A549 (cell line): ENCODE data around the gene WNT6. TPM values are rescaled to one million over a fixed set of nuclear protein-coding genes. Genes with fewer than 3 reads are reported as not detected.

Experiments used
- ATAC-seq, 2 experiments: fragments of 200-7000 bp in 1 of 2; fragments of >200 bp in 1 of 2; cut with Nextera tagmentation in 1 of 2; cut with Tn5 transposase in 1 of 2; 3 replicates each; pipeline versions ENCODE4 v1.8.0 to v1.9.1; 2018 to 2020; ENCODE audit warnings: mild to moderate bottlenecking in 1 of 2, moderate library complexity in 1 of 2
- CTCF ChIA-PET: fragments of 300-600 bp; sonication (Branson Sonifier 250); formaldehyde crosslinking; extraction: SDS; loops from one replicate; lab custom pipeline; 2021; ENCODE audit warnings: antibody characterized with exemption, inconsistent platforms; lab: Yijun Ruan, JAX
- POLR2A ChIA-PET: fragments of 350-600 bp; formaldehyde crosslinking; extraction: SDS; loops from one replicate; lab custom pipeline; 2021; ENCODE audit warnings: antibody characterized with exemption, inconsistent platforms; lab: Yijun Ruan, JAX
- DNase-seq, 2 experiments: peaks; one replicate each; pipeline versions ENCODE4 v3.0.0 to v3.0.0-alpha.2; 2011 to 2016; ENCODE audit warnings: low read depth in 1 of 2, low spot score in 1 of 2
- FAIRE-seq: peaks from 2 replicates; lab custom pipeline; 2011; peaks lifted over from hg19 to GRCh38; lab: Jason Lieb, UNC
- H3K27ac ChIP-seq, 2 experiments: fragments of >200 bp; sonication (Bioruptor Twin); formaldehyde crosslinking; 3 replicates each; pipeline ENCODE4 v1.5.1; 2016 to 2017
- H3K4me1 ChIP-seq: fragments of >200 bp; sonication (Bioruptor Twin); formaldehyde crosslinking; 3 replicates; pipeline ENCODE4 v1.6.1; 2016
- H3K4me2 ChIP-seq: fragments of >200 bp; sonication (Bioruptor Twin); formaldehyde crosslinking; 3 replicates; pipeline ENCODE4 v1.6.1; 2016
- H3K4me3 ChIP-seq: fragments of >200 bp; sonication (Bioruptor Twin); formaldehyde crosslinking; 3 replicates; pipeline ENCODE4 v1.5.1; 2016
- H3K9me3 ChIP-seq: fragments of >200 bp; sonication (Bioruptor Twin); formaldehyde crosslinking; 3 replicates; pipeline ENCODE4 v1.6.1; 2016
- ATOH8 ChIP-seq: fragments of 250-450 bp; sonication (Bioruptor Pico); IDR thresholded peaks from 2 replicates; pipeline ENCODE4 v1.5.0; 2020; ENCODE audit warnings: low read depth, mild to moderate bottlenecking, moderate library complexity
- CBX2 ChIP-seq: fragments of 200-600 bp; sonication (generic); IDR thresholded peaks from 2 replicates; pipeline ENCODE4 v1.6.1; 2016; ENCODE audit warnings: low read depth, mild to moderate bottlenecking, borderline replicate concordance
- CBX8 ChIP-seq: fragments of 200-600 bp; sonication (generic); IDR thresholded peaks from 2 replicates; pipeline ENCODE4 v1.6.1; 2016
- CHD4 ChIP-seq: fragments of 200-600 bp; sonication (generic); IDR thresholded peaks from 2 replicates; pipeline ENCODE4 v1.6.1; 2016; ENCODE audit warnings: antibody characterized with exemption, mild to moderate bottlenecking, borderline replicate concordance
- CTCF ChIP-seq: fragments of >200 bp; sonication (Bioruptor Twin); formaldehyde crosslinking; IDR thresholded peaks from 3 replicates; pipeline ENCODE4 v1.5.1; 2016
- EHF ChIP-seq: fragments of 250-450 bp; sonication (Bioruptor Pico); IDR thresholded peaks from 2 replicates; pipeline ENCODE4 v1.5.0; 2020; ENCODE audit warnings: mild to moderate bottlenecking
- ELK1 ChIP-seq: fragments of 150-350 bp; IDR thresholded peaks from 2 replicates; pipeline ENCODE4 v1.6.1; 2014; ENCODE audit warnings: low read depth, mild to moderate bottlenecking, low read length
- EP300 ChIP-seq, 2 experiments: fragments of >200 bp; sonication (Bioruptor Twin); formaldehyde crosslinking; IDR thresholded peaks; 2 replicates in 1 of 2; 3 replicates in 1 of 2; pipeline ENCODE4 v1.6.1; 2016 to 2017
- FOSB ChIP-seq: fragments of 250-450 bp; sonication (Bioruptor Pico); IDR thresholded peaks from 2 replicates; pipeline ENCODE4 v1.5.0; 2020; ENCODE audit warnings: mild to moderate bottlenecking, moderate library complexity
- FOXS1 ChIP-seq: fragments of 250-450 bp; sonication (Bioruptor Pico); IDR thresholded peaks from 2 replicates; pipeline ENCODE4 v1.5.0; 2020; ENCODE audit warnings: mild to moderate bottlenecking, moderate library complexity
- HDAC2 ChIP-seq: fragments of 200-600 bp; sonication (generic); IDR thresholded peaks from 2 replicates; pipeline ENCODE4 v1.6.1; 2016
- HMGXB4 ChIP-seq: fragments of 250-450 bp; sonication (Bioruptor Pico); IDR thresholded peaks from 2 replicates; pipeline ENCODE4 v1.5.0; 2021; ENCODE audit warnings: mild to moderate bottlenecking, moderate library complexity, borderline replicate concordance
- MAFK ChIP-seq: fragments of 450-650 bp; IDR thresholded peaks from 2 replicates; pipeline ENCODE4 v1.6.1; 2014; ENCODE audit not compliant: partially characterized antibody
- NR3C1 ChIP-seq: fragments of >200 bp; sonication (Bioruptor Twin); formaldehyde crosslinking; IDR thresholded peaks from 3 replicates; pipeline ENCODE4 v1.6.1; 2017
- PHF8 ChIP-seq: fragments of 200-600 bp; sonication (generic); IDR thresholded peaks from 2 replicates; pipeline ENCODE4 v1.6.1; 2016; ENCODE audit warnings: low read depth, mild to moderate bottlenecking, antibody characterized with exemption, moderate library complexity, borderline replicate concordance
- RFX5 ChIP-seq: fragments of 450-650 bp; IDR thresholded peaks from 2 replicates; pipeline ENCODE4 v1.7.1; 2014; ENCODE audit warnings: antibody characterized with exemption, mild to moderate bottlenecking, moderate library complexity
- SREBF2 ChIP-seq: fragments of 450-650 bp; IDR thresholded peaks from 2 replicates; pipeline ENCODE4 v1.6.1; 2014; ENCODE audit warnings: mild to moderate bottlenecking, moderate library complexity
- ZNF302 ChIP-seq: fragments of 250-450 bp; sonication (Bioruptor Pico); IDR thresholded peaks from 2 replicates; pipeline ENCODE4 v1.9.0; 2021; ENCODE audit warnings: inconsistent platforms, mild to moderate bottlenecking, moderate library complexity
- ZSCAN20 ChIP-seq: fragments of 250-450 bp; sonication (Bioruptor Pico); IDR thresholded peaks from 2 replicates; pipeline ENCODE4 v1.8.0; 2022; ENCODE audit warnings: mild to moderate bottlenecking, moderate library complexity
- WGBS: methylation state at CpG from one replicate; pipeline ENCODE4 v1.1.6; 2017; ENCODE audit errors: missing lambda C conversion rate; 5-methylcytosine and 5-hydroxymethylcytosine counted together
- polyA plus RNA-seq, 4 experiments: library from polyadenylated mRNA; depleted of rRNA in 3 of 4; stranded (reverse); fragments of >200 nt; fragmentation: RNase III in 1 of 4; extraction: RNeasy Plus Mini Kit Qiagen cat#74134 plus additional on column Dnase treatment in 1 of 4; gene quantifications; 2 replicates in 3 of 4; 3 replicates in 1 of 4; pipeline ENCODE4 v1.2.3, GENCODE V29; 2011 to 2017
- TF ChIP-seq, protein P1 (sequence below): IDR thresholded peaks from 2 replicates; pipeline ENCODE4 v1.6.1; 2012
- TF ChIP-seq, protein P2 (sequence below): fragments of >200 bp; sonication (Bioruptor Twin); formaldehyde crosslinking; IDR thresholded peaks from 2 replicates; pipeline ENCODE4 v1.6.1; 2016

Gene WNT6
- polyA plus RNA-seq, 2 of the 4 experiments (the other 2 are of a cell fraction): 0.06 to 0.10 TPM

GRCh38 chr2:218881744-218882460 is 22.3 kb downstream of the WNT6 start:
- POLR2A ChIA-PET: no interaction called here
- 80% methylated on average over 11 of the region's 13 CpGs for WGBS

GRCh38 chr2:218882461-218882816 is 22.8 kb downstream of the WNT6 start:
- no peak overlapping the region for H3K4me3 ChIP-seq
- ATAC-seq (no peak), DNase-seq (no peak)
- no peaks in the 10 kb centered on the region for H3K9me3 ChIP-seq
- no peak overlapping the region for H3K27ac ChIP-seq
- CTCF ChIA-PET: interaction anchor here (1.2 to 23.0 kb wide), 3 partner anchors 12 to 98 kb away, joined by 3 to 665 read pairs (median 4); no protein-coding TSS in a partner anchor
- H3K4me2 ChIP-seq: no peak overlapping the region
- WGBS: 33% methylated on average over 1 of the region's 1 CpG
- TF ChIP-seq ELK1 (no peak), EP300 (IDR thresholded peaks at IDR 0.05) (no peak), ATOH8 (CRISPR knock-in tag) (no peak), CTCF (no peak), CHD4 (no peak)
- TF ChIP-seq, all 56 proteins: peak for 0
- POLR2A ChIA-PET: no interaction called here
- peaks cover 4% of the 10 kb centered on the region; the same call in 1 of the 3 replicates for H3K4me1 ChIP-seq
- no peak for FAIRE-seq

More at GRCh38 chr2:218881744-218882460, 22.3 kb downstream of the WNT6 start:
- Histone ChIP-seq H3K27ac (no peak overlapping the region), H3K4me1 (peaks cover 4% of the 10 kb centered on the region; the same call in 1 of the 3 replicates), H3K4me2 (no peak overlapping the region), H3K4me3 (no peak overlapping the region), H3K9me3 (no peaks in the 10 kb centered on the region)
- peak in 1 of 2 experiments; percentile 12; a peak in 2 of 6 replicates for ATAC-seq
- no peak for FAIRE-seq
- CTCF ChIA-PET: interaction anchor here (0.6 to 23.0 kb wide), 4 partner anchors 13 to 581 kb away, joined by 3 to 665 read pairs (median 4); no protein-coding TSS in a partner anchor
- TF ChIP-seq RFX5: no peak
- TF ChIP-seq, protein P1, sequence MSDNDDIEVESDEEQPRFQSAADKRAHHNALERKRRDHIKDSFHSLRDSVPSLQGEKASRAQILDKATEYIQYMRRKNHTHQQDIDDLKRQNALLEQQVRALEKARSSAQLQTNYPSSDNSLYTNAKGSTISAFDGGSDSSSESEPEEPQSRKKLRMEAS: no peak
- no peak for TF ChIP-seq SREBF2
- TF ChIP-seq PHF8: no peak
- TF ChIP-seq ZNF302 (CRISPR knock-in tag): no peak
- no peak for TF ChIP-seq EHF (CRISPR knock-in tag)
- TF ChIP-seq NR3C1: no peak
- no peak for TF ChIP-seq HDAC2
- no peak for TF ChIP-seq FOXS1 (CRISPR knock-in tag)
- no peak for TF ChIP-seq FOSB (CRISPR knock-in tag)
- no peak for TF ChIP-seq CBX2
- TF ChIP-seq, protein P2, sequence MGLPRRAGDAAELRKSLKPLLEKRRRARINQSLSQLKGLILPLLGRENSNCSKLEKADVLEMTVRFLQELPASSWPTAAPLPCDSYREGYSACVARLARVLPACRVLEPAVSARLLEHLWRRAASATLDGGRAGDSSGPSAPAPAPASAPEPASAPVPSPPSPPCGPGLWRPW: no peak
- no peak for TF ChIP-seq ZSCAN20 (CRISPR knock-in tag)
- TF ChIP-seq CBX8: no peak
- no peak for TF ChIP-seq CTCF
- TF ChIP-seq HMGXB4 (CRISPR knock-in tag): no peak
- TF ChIP-seq MAFK: no peak
- DNase-seq: no peak
